ENCODE data around the gene RGS9BP.
"Not testable (repeated sequence)": the region's sequence is repeated elsewhere in the genome, so short reads cannot be mapped to it uniquely, and the experiment has no call there.

The RGS9BP gene

GRCh38 chr19:32672841-32673240 is 2.8 kb upstream of the RGS9BP start:
- DNase-seq (ENCODE audit: low spot score) = no peak

GRCh38 chr19:32673573-32673972 is 2.1 kb upstream of the RGS9BP start:
- DNase-seq (ENCODE audit: low spot score) = no peak

GRCh38 chr19:32674153-32674930 is 1.3 kb upstream of the RGS9BP start:
- no peak for DNase-seq (ENCODE audit: low spot score)

GRCh38 chr19:32674931-32675719 is 523 bp upstream of the RGS9BP start, which contains the start of gene ANKRD27:
Gene ANKRD27, minus strand, starts transcription at chr19:32675180. Its CDS starts 16,165 bp downstream, at chr19:32659015.
- DNase-seq (ENCODE audit: low spot score) = peak; percentile 99

- peak; percentile 70 for DNase-seq (ENCODE audit: low spot score)
Measured at GRCh38 chr19:32676186-32676894, 692 bp downstream of the RGS9BP start.

GRCh38 chr19:32676895-32677359 is 1.3 kb downstream of the RGS9BP start:
- peak; percentile 58 for DNase-seq (ENCODE audit: low spot score)

GRCh38 chr19:32677657-32678056 is 2.0 kb downstream of the RGS9BP start:
- peak; percentile 90 for DNase-seq (ENCODE audit: low spot score)

GRCh38 chr19:32680986-32681385 is 5.3 kb downstream of the RGS9BP start:
- DNase-seq (ENCODE audit: low spot score) = no peak

GRCh38 chr19:32682317-32682716 is 6.7 kb downstream of the RGS9BP start:
- no peak for DNase-seq (ENCODE audit: low spot score)

GRCh38 chr19:32686847-32687475 is 11.3 kb downstream of the RGS9BP start:
- no peak for DNase-seq (ENCODE audit: low spot score)

- no peak for DNase-seq (ENCODE audit: low spot score)
Measured at GRCh38 chr19:32687681-32688080, 12.0 kb downstream of the RGS9BP start.

GRCh38 chr19:32688311-32688710 is 12.7 kb downstream of the RGS9BP start:
- DNase-seq (ENCODE audit: low spot score) = no peak

- peak; percentile 72 for DNase-seq (ENCODE audit: low spot score)
Measured at GRCh38 chr19:32691291-32691951, 15.8 kb downstream of the RGS9BP start, which contains the start of gene NUDT19. Gene NUDT19, plus strand, starts transcription at chr19:32691821. Its CDS starts 140 bp downstream, at chr19:32691961.

- no peak for DNase-seq (ENCODE audit: low spot score)
Measured at GRCh38 chr19:32691952-32692726, 16.5 kb downstream of the RGS9BP start.

GRCh38 chr19:32692727-32693061 is 17.0 kb downstream of the RGS9BP start:
- no peak for DNase-seq (ENCODE audit: low spot score)

GRCh38 chr19:32693151-32694108 is 17.8 kb downstream of the RGS9BP start:
- DNase-seq (ENCODE audit: low spot score) = not testable (repeated sequence)

- not testable (repeated sequence) for DNase-seq (ENCODE audit: low spot score)
Measured at GRCh38 chr19:32694316-32694715, 18.7 kb downstream of the RGS9BP start.

- not testable (repeated sequence) for DNase-seq (ENCODE audit: low spot score)
Measured at GRCh38 chr19:32694851-32695250, 19.2 kb downstream of the RGS9BP start.

- DNase-seq (ENCODE audit: low spot score) = not testable (repeated sequence)
Measured at GRCh38 chr19:32695506-32695905, 19.9 kb downstream of the RGS9BP start.

Measured in ecto neural progenitor cell (in vitro differentiated cells).